Measurements from ENCODE around the gene SERBP1.
A peak's percentile ranks its signal among the peaks of the same experiment; 100 is the strongest.
"Not testable (repeated sequence)": the region's sequence is repeated elsewhere in the genome, so short reads cannot be mapped to it uniquely, and the experiment has no call there.

SERBP1 gene

DNA sequence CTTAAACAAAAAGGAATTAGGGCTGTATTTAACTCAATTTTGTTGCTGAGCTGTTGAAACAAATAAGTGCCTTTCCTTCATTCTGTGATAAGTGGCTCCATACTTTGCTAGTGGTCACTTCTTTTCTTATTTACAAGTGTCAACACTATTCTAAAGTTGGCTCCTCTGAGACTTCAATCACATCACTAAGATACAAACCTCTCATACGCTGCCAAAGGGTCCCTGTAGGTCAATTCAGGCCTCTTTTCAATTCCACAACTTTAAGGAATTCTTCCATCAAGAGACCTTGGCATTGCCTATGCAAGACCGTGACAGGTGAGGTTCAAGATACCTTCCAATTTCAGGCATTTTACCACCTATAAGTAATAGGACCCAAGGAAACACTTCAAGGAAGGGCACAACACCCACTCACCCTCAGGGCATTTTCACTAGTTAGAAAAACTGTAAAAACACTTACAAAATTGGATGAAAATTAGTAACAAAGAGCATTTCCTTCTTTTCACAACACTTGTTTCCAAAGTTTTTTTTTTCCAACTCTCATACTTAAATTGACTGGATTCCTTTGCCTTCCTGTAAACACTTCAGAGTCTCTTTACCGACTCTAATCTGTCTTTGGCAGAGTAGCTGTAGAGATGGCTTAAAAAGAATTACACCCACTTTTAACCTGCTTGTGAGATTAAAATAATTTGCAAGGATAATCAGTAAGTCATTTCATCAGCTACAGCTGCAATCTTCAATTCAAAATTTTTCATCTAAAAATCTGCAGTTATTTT is 24.5 kb downstream of the SERBP1 start:
- DNase-seq: no peak

DNA sequence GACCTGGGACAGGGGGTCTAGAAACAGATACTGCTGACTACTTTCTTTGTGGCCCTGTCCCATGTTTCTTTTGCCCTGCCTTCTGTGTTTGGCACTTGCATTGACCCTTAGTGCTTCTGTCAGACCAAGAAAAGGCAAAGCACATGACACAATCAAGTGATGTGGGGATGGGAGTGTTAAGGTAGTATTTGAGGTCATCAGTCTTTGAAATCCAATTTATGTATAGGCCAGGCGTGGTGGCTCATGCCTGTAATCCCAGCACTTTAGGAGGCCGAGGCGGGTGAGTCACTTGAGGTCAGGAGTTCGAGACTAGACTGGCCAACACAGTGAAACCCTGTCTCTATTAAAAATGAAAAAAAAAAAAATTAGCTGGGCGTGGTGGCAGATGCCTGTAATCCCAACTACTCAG is 26.0 kb downstream of the SERBP1 start:
- DNase-seq: no peak

DNA sequence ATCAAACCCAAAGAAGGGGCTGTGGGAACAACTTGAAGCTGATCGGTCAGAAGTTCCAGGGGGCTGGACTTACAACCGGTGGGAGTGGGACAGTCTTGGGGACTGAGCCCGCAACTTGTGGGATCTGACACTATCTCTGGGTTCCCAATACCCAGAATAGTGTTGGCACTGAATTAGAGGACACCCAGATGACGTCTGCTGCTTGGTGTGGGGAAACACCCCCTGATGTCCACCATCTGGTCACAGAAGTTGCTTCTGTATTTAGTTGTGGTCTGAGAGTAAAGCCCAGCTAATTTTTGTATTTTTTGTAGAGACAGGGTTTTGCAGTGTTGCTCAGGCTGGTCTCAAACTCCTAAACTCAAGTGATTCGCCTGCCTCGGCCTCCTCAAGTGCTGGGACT is 28.8 kb downstream of the SERBP1 start:
- DNase-seq: no peak

DNA sequence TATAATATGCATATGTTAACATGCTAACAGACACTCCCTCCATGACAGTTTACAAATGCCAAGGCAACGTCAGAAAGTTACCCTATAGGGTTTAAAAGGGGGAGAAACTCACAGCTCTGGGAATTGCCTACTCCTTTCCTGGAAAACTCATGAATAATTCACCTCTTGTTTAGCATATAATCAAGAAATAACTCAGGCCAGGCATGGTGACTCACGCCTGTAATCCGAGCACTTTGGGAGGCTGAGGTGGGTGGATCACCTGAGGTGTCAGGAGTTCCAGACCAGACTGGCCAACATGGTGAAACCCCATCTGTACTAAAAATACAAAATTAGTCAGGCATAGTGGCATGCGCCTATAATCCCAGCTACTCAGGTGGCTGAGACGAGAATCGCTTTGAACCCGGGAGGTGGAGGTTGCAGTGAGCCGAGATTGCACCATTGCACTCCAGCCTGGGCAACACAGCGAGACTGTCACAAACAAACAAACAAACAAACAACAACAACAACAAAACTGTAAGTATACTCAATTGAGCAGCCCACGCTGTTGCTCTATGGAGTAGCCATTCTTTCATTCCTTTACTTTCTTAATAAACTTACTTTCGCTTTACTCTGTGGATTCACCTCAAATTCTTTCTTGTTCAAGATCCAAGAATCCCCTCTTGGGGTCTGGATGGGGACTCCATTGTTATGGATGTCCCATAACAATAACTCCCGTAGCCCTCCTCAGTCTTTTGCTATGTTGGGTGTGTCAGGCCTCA is 30.0 kb downstream of the SERBP1 start:
- not testable (repeated sequence) for DNase-seq

DNA sequence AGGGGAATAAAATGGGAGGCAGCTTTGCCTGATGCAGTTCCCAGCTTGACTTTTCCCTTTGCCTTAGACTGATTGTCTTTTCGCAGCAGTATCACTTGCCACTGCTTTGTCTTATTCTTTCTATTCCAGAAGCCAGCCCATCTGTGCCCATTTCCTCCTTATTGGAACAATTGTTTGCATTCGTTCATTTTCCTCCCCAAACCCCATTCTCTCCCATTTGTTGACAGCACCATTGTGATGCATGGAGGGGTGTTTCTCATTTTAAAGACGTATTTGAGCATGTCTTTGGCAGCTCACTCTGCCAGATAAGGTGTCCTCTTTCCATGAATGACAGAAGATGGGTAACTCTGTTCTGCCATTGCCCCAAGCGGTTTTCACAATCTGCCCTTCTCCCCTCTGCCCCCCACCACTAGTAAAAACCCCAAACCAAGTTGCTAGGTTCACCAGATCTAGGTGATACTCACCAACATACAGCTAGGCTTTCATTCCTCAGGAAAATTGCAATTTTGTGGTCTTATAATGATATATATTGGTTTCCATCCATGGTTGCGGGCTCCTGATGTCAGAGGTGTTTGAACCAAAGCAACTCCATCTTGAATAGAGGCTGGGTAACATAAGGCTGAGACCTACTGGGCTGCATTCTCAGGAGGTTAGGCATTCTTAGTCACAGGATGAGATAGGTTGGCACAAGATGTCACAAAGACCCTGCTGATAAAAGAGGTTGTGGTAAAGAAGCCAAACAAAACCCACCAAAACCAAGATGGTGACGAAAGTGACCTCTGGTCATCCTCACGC is 30.8 kb downstream of the SERBP1 start:
- no peak for DNase-seq

DNA sequence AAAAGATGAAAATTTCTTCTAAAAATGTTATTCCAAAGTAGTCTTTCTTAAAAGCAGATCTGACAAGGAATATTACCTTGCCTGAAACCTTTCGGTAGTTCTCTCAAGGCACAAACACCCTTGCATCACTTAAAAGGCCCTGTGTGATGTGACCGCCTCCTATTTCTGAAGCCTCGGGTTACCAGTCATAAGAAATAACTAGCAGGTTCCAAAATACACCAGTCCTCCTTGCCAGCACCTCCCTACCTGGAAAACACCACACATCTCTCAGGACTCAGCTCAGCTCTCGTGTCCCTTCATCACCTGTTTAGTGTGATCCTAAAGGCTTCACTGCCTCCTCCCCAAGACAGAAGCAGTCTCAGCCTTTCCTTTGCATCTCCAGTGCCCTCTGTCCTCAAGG is 35.7 kb downstream of the SERBP1 start:
- no peak for DNase-seq

DNA sequence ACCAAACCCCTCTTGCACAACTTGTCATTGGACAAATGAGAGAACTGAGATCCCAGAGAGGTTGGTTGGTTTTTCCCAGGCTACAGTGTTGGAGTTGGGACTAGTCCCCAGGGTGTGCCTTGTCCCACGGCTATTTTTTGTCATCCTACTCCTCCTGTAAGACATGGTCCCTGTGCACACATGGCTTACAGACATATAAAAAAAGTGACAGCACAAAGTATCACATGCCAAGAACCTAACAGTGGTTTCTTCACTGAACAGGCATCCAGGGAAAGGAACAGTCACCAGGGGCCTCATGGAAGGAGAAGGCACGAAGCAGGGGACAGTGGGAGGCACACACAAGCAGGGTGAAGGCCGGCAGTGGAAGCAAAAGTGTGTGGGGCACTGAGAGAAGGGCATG is 36.5 kb downstream of the SERBP1 start:
- DNase-seq: no peak

DNA sequence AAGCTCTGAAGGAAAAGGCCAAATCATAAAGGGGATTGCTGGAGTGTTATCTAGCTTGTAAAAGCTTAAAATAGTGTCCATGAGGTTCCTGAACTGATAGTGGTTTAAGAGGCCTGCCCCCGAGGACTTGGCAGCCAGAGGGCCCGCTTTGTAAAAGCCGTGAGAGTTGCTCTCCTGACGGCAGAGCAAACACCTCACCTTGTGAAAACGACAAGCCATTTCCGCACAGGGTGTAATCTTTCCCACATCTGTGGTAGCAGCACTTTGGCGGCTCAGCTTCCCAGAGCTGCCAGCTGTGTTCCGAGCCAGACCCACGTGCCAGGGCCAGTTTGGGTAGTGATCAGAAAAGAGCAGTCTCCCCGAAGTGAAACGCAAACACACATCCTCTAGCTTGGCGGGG is 37.0 kb downstream of the SERBP1 start:
- no peak for DNase-seq

DNA sequence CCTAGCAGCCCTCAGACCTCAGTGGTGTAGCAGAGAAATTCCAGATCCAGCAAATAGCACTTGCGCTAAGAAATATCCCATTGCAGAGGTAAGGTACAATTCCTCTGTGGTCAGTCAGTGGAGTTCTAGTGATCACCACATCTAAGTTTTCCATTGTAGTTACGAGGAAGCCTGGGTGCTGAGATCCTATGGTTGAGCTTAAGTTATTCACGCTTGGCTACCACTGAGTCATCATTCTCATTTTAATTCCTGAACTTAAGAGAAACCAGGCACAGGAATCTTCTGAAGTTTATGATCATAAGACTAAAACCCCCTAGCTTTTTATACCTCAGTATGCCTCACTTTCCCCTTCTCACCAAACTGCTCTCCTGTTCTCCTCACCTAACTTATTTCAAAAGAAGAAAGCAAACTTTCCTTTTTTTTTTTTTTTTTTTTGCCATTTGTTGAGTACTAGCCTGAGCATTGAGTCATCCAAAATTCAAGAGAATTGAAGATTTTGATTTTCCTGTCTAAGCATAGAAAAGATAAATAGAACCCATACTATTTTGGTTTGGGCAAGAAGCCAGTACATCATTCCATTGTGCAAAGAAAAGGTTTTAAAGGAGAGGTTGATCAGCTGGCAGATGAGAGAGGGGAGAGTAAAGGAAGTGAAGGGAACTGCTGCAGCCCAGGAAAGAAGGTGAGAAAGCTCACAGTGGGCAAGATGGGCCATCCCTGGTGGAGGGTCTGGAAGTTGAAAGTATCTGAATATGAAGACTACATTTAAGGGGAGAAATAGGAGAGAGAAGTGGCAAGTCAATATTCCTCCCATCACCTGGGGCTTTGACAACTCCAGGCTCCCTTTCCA is 39.9 kb downstream of the SERBP1 start:
- DNase-seq: no peak

DNA sequence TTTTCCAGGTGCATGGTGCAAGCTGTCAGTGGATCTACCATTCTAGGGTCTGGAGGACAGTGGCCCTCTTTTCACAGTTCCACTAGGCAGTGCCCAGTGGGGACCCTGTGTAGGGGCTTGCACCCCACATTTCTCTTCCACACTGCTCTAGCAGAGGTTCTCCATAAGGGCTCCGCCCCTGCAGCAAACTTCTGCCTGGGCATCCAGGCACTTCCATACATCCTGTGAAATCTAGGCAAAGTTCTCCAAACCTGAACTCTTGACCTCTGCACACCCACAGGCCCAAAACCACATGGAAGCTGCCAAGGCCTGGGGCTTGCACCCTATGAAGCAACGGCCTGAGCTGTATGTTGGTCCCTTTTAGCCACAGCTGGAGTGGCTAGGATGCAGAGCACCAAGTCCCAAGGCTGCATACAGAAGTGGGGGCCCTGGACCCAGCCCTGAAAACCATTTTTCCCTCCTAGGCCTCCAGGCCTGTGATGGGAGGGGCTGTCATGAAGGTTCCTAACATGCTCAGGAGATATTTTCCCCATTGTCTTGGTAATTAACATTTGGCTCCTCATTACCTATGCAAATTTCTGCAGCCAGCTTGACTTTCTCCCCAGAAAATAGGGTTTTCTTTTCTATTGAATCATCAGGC is 46.1 kb downstream of the SERBP1 start:
- no peak for DNase-seq

DNA sequence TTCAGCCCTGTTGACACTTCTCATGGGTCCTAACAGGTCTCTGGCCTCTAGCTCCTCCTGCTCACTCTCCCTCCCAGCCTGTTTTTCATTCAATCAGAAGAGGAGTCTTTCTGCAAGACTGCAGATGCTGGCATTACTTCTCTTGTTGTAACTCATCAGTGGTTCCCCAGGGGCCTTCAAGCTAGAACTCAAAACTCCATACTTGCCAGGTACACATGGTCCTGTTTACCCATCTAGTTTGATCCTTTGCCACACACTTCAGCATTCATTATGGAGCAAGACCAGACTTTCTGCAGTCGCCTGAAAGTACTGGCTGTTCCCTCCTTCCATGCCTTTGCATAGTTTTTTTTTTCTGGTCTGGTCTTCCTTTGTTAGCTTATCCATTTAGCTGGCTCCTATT is 47.9 kb downstream of the SERBP1 start:
- DNase-seq: no peak

DNA sequence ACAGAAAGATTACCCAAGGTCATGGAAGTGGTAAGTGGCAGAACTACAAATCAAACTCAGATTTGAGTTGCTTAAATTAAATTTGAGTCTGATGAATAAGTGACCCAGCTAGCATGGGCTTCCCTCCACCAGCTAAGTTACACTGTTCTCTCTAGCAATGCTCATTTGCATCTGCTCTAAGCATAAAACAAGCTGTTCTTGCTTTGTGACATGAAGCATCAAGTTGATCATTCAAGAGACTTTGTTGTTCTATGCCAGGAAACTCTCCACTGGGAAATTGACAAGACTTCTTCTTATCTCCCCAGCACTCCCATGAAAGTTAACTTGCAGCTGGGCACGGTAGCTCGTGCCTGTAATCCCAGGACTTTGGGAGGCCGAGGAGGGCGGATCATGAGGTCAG is 49.0 kb downstream of the SERBP1 start:
- DNase-seq: no peak

DNA sequence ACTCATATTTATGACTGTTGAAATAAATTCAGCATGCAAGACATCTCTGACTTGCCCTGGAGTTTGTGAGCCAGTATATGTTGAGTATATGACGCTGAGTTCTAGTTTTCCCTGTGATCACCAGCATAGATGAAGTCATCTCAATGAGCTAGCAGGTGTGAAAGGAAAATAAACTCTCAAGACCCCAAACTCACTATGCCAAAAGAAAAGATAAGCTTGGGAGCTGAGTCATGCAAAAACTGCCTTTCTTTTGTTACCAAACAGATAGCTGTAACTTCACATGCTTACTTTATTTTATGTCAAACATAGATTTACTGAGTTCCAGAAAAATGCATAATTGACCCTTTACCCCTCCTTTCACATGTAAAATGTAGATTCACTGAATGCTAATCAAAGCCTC is 52.9 kb downstream of the SERBP1 start:
- DNase-seq: no peak

DNA sequence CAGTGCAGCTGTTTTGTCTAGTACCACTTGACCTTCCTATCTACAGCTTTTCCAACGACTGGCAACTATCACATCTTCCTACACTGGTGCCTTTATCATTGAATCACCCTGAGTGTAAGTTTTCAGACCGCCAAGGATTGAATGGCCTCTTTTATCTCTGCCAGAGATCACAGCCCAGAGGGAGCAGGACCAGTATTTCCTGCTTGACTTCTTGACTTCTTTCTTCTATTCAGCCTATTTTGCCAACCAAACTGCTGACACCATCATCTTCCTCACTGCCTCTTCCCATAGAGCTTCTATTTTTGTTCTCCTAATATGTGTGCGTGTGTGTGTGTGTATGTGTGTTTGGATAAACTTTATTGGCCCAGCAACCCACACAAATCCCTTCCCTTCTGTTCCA is 53.8 kb downstream of the SERBP1 start:
- DNase-seq: no peak

DNA sequence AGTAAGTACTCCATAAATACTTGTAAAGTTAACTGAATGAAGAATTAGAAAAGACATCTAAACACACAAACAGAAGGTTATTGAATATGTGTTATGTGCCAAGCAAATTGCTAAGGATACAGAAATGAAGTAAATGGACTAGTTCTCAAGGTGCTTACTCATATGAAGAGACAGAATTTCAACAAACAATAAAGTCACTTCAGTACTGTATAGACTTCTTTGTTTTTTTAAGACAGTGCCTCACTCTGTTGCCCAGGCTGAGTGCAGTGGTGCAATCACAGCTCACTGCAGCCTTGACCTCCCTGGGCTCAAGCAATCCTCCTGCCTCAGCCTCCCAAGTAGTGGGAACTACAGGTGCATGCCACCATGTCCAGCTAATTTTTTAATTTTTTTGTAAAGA is 57.3 kb downstream of the SERBP1 start:
- no peak for DNase-seq

DNA sequence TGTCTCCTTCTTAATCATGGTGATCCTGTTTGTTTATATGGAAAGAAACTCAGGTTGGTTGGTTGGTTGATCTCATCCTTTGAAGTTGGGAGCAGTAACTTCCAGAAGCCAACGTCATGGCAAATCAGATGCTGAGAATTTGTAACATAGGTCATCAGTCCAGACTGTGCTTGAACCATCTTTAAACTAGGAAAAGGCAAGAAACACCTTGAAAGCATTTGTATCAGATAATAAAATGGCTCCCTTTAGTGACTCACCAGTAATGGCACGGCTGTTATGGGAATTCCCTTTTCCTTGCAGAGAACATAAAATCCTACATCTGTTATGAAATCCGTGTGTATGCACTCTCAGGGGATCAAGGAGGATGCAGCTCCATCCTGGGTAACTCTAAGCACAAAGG is 58.1 kb downstream of the SERBP1 start:
- no peak for DNase-seq

DNA sequence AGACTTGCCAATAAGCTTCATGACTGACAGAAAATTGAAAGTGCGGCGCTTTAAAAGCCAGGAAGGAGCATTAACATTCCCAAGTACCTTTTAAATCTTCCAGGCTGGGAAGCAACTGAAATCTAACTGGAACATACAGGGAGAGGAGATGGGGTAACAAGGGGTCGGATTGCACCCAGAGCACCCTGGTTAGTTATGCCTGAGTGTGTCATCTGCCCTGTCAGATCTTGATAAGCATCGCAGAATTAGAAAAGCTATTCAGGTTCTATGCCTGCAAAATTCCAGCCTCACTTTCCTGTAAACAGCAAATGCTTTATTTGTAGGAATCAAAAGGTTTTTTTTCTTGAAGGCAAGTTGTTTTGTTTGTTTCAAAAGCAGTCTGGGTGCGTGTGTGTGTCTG is 58.5 kb downstream of the SERBP1 start:
- DNase-seq: no peak

DNA sequence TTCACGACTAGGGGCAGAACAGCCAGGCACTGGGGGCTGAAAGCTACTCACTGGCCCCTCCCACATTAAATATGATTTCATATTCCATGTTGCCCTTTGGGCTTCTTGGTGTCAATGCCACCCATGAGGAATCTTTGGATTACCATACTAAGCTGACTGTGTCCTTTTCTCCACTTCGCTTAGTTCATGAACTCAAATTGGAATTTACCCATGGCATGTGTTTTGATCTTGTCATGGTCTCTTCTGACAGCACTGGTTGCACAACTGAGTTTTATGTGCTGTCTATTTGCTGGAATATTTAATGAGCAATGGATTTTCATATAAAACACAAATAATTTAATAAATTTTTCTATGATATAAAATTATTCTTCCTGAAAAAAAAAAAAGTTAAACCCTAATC is 59.2 kb downstream of the SERBP1 start:
- DNase-seq: no peak

DNA sequence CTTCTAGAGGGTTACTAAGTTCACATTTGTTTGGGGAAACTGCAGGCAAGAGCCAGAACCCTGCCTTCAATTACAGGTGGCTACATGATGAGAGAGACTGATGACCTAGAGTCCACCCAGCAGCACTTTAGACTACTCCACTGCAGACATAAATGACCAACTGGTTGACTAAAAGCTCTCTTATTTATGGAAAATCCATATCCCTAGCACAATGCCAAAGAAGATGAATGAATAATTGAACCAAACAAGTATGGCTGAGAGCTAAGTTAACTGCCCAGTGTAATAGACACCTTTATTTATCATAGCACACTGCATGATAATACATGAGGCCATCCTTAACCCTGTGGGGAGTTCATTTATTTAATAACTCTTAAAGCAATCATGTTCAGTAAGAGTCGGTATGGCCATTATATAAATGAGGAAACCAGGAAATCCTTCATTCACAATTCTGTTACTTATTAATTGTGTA is 62.1 kb downstream of the SERBP1 start:
- DNase-seq: peak; percentile 49

DNA sequence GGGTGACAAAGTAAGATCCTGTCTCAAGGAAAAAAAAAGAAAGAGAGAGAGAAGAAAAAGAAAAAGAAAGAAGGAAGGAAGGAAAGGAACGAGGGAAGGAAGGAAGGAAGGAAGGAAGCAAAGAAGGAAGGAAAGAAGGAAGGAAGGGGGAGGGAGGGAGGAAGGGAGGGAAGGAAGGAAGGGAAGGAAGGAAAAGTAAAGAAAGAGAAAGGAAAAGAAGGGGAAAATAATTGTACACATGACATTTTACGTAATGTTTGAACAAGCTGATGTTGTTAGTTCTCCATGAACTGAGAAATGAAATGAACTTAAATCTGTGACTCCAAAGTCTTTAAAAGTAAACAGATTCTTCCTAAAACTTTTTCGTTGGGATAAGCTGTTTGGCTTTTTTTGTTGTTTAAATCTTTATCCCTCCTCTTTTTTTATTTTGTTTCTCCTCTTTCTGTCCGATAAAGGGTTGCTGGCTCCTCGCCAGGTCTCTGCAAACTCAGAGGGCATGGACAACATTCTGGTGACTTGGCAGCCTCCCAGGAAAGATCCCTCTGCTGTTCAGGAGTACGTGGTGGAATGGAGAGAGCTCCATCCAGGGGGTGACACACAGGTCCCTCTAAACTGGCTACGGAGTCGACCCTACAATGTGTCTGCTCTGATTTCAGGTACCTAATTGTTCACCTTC is 62.7 kb downstream of the SERBP1 start:
- peak; percentile 58 for DNase-seq

DNA sequence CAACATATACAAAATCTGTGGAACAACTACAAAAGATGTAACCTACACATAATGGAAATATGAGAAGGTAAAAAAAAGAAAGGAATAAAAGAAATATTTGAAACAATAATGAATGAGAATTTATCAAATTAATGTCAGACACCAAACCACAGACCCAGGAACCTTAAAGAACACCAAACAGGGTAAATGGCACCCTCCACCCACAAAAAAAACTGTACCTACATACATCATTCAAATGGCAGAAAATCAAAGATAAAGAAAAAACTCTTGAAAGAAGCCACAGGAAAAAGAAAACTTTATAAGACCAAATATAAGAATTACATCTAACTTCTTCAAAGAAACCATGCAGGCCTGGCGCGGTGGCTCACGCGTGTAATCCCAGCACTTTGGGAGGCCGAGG is 68.6 kb downstream of the SERBP1 start:
- DNase-seq: no peak

DNA sequence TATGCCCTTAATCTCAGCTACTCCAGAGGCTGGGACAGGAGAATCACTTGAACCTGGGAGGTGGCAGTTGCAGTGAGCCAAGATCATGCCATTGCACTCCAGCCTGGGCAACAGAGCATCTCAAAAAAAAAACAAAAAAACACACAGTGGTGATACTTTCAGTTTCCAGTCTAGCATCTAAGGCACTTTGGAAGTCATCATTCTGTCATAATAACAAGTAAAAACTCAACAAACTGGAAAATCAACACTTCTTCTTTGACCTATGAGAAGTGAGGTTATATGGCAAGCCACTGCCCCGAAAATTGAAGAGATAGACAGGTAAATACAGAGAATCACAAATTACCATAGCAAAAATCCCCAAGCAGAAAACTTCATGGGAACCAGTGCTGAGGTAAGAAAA is 70.6 kb downstream of the SERBP1 start:
- DNase-seq: no peak

Data from NCI-H146 (cell line).